Left forelimb (tissue), 1 donor: Measurements from ENCODE around the gene SIAH2.
"Not testable (repeated sequence)": the region's sequence is repeated elsewhere in the genome, so short reads cannot be mapped to it uniquely, and the experiment has no call there.

Experiments
- DNase-seq: peaks from one replicate; pipeline ENCODE4 v3.0.0-alpha.2; 2018; ENCODE audit warnings: low spot score

The SIAH2 gene, protein sequence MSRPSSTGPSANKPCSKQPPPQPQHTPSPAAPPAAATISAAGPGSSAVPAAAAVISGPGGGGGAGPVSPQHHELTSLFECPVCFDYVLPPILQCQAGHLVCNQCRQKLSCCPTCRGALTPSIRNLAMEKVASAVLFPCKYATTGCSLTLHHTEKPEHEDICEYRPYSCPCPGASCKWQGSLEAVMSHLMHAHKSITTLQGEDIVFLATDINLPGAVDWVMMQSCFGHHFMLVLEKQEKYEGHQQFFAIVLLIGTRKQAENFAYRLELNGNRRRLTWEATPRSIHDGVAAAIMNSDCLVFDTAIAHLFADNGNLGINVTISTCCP

GRCh38 chr3:150763122-150763840 is at the start of gene SIAH2:
SIAH2 (minus strand) TSS chr3:150763169; CDS start chr3:150762849, 320 bp downstream.
- DNase-seq = peak; percentile 94

- DNase-seq = no peak
These were observed 49.0 kb upstream of the SIAH2 start for GRCh38 chr3:150811984-150812383.

DNA sequence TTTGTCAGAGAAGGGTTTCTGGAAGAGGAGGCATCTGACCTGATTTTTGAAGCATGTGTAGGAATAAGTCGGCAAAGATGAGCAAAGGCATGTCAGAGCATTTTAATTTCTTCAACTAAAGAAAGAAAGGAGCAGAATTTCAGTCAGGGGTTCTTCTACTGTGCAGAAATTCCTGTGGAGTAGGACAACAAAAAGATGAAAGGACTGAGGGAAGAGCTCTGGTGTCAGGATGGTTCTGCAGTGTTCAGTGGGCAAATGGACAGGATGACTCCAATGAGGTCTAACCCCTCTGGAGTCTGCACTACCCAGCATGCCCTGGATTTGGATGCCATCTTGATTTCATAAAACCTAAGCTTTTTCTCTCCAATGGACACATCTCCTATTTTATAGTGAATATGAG is 47.7 kb upstream of the SIAH2 start:
- DNase-seq = no peak

DNA sequence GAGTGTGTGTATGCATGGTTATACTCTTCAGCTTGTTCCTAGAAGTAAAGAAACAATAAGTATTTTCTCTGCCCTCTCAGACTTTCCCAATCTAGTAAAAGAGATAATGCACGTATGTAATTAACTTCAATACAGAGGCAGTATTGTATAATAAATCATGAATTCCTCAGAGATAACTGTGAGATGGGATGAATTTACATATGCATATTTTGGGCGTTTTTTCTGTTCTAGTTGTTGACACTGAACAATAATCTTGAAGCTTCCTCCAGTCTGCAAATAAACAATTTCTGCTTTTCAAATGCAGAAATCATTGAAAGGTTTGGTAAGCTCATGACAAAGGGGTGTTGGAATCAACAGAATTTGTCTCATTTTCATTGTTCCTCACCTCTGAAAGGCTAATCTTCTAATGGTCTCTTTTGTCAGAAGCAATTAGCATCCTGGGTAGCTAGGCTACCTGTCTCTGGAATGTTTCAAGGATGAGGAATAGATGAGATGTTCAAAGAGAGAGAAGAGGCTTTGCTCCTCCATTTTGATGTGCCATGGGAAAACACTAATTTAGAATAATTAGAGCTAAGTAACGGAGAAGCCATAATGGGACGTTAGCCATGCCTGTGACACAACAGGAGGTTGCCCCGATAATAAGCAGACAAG is 43.3 kb upstream of the SIAH2 start:
- DNase-seq = no peak

GRCh38 chr3:150805354-150805753 is 42.4 kb upstream of the SIAH2 start:
- no peak for DNase-seq

DNA sequence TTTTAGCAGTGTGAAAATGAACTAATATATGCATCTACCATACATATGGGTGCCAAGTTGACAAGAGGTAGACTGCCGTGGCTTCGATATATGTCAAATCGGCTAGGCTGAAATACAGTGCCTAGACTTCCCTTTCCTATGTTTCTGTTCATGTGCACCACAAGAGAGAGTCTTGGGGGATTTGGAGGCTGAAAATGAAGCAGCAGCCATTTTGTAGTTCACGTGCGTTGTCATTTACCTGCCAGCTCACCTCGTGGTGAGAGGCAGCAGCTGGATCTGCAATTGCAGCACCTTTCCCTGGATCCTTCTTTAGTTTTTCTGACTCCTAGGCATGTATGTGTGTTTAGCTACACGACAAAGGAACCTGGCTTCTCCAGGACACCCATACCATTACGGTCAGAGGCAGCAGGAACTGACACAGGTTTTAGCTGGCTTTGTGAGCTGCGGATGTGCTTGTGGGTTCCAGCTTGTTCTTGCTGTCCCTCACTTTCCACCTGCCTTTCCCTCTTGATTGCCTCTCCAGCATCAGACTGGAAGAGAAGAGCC is 40.5 kb upstream of the SIAH2 start:
- DNase-seq = no peak

GRCh38 chr3:150800722-150801121 is 37.8 kb upstream of the SIAH2 start:
- no peak for DNase-seq

GRCh38 chr3:150798122-150798618 is 35.2 kb upstream of the SIAH2 start:
- no peak for DNase-seq

DNA sequence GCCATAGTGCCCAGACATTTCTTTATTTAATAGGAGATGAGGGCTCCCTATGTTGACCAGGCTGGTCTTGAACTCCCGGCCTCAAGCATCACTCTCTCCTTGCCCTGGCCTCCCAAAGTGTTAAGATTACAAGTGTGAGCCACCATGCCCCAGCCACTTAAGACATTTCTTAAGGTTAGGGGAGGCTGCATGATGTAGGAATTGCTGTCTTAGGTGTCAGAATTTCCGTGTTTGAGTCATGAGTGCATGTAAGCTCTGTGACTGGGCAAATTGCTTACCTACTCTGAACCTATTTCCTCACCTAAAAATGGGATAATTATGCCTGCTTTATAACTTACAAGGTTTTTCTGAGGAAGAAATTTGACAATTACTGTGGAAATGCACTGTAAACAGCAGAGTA is 34.2 kb upstream of the SIAH2 start:
- no peak for DNase-seq

DNA sequence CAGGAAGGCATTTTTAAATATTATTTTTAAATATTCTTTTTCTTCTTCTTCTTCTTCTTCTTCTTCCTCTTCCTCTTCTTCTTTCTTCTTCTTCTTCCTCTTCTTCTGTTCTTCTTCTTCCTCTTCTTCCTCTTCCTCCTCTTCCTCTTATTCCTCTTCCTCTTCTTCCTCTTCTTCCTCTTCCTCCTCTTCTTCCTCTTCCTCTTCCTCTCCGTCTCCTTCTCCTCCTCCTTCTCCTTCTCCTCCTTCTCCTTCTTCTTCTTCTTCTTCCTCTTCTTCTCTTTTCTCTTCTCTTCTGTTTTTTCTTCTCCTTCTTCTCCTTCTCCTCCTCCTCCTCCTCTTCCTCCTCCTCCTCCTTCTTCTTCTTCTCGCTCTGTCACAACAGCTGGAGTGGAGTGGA is 33.6 kb upstream of the SIAH2 start:
- not testable (repeated sequence) for DNase-seq

DNA sequence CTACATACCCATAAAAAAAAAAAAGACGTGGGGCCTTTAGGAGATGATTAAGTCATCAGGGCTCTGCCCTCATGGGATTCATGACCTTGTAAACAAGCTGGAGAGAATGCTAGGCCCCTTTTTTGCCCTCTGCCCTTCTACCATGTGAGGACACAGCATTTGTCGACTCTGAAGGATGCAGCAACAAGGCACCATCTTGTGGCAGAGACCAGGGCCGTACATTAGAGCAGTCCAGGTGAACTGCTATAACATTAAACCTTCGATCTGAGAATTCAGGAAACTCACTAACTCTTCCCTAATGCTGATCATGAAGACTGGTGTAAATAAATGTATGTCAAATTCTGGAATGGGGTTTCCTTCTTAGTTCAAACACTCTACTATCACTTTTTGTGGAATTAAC is 30.7 kb upstream of the SIAH2 start:
- DNase-seq = no peak

DNA sequence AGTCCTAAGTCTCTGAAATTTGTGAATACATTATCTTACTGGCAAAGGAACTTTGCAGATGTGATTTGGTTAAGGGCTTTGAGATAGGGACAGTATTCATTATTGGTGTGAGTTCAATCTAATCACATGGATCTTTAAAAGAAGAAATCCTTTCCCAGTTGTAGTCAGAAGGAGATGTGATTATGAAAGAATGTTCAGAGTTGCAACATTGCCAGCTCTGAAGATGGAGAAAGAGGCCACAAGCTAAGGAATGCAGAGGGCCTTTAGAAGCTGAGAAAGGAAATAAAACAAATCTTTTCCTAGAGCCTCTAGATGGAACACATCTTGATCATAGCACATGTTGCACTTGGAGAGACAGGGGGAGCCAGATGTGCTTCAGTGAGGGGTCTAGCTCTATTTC is 27.7 kb upstream of the SIAH2 start:
- DNase-seq = no peak

DNA sequence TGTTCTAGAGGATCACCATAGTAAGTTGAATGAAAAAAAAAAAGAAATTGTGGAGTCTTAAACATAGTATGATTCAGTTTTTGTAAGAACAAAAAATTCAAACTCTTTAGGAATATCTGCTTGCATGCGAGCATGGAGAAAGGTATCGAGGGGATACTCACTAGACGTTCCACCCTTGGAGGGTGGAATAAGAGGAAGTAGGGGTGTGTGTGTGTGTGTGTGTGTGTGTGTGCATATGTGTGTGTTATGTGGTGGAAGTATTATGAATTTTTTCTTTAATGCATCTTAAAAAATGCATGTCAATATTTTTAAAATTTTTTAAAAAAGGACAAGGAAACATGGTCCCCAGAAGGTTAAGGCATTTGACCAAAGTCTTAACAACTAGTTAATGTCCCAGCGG is 26.5 kb upstream of the SIAH2 start:
- DNase-seq = no peak

- peak; percentile 83 for DNase-seq
These were observed 24.9 kb upstream of the SIAH2 start for GRCh38 chr3:150787741-150788370.

DNA sequence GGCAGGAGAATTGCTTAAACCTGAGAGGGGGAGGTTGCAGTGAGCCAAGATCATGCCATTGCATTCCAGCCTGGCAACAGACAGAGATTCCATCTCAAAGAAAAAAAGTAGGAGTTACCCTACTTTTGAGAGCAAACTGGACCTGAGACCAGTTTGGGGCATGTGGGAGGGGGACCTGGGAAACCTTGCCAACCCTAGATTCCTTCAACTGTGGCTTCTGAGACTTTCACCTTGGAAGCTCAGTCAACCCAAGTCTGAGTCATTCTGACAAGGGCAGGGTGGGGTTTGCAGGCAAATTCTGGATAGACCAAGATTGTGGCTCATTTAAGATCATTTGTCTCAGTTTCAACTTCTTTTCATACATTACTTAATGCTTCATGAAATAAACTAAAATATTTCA is 23.8 kb upstream of the SIAH2 start:
- DNase-seq = no peak

DNA sequence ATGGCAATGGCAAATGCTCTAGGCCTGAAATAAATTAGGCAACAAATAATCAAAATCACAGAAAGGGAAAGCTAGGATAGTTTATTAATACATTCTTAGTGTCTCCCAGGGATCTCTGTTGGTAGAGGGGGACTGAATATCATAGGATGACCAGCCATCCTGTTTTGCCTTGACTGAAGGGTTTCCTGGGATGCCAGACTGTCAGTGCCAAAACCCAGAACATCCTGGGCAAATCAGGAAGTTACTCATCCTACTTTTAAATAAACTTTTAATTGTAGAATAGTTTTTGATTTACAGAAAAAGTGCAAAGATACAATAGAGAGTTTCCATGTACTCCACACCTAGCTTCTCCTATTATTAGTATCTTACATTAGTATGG is 21.8 kb upstream of the SIAH2 start:
- no peak for DNase-seq

DNA sequence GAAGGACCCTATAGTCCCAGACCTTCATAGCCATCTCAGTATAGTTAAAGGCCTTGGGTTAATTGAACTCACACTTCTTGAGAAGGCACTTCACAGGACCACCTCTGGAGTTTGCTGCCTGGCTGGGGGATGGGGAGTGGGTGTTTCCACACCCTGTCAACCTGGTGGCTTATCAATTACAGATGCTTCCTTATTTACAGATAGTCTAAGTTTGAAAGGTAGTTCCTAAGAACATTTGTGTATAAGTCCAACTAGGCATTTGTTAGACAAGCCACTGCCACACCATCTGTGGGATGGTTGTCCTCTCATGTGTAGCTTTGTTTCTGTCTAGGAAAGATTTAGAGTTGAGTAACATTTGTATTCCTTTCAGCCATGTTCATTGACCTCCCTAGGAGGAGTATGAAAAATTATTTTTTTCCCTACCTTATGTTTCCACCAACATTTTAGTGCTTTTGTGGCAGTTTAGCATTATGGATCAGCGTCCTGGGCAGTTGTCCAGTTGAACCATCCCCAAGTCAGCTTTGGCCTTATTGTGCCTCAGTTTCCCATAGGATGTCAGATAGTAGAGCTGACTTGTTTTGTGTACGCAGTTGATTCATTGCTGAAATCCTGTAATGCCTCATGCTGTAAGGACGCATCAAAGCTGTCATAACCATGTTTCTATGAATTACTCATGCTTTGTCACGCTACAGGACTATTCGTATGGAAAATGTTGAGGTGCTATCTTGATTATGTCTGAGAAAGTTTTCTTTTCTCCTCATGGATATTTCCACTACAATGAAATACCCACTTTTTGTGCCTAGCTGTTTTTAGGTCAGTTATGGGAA is 21.2 kb upstream of the SIAH2 start:
- no peak for DNase-seq

DNA sequence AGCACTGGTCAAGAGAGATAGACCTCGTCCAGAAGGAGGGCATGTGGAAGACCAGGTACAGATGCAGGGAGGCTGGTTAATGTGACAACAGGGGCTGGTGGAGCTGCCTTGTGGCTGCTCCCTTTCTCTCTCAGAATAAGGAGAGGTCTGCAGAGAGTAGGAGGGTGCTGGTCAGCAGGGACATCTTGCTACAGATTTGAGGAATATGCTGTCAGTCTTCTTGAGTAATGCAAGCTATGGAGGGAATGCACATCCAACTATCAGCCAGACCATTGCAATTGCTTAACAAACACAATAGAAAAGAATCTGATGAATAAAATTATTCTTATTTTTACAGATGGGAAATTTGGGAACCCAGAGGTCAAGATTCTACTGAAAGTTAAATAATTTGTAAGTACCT is 20.3 kb upstream of the SIAH2 start:
- DNase-seq = no peak

DNA sequence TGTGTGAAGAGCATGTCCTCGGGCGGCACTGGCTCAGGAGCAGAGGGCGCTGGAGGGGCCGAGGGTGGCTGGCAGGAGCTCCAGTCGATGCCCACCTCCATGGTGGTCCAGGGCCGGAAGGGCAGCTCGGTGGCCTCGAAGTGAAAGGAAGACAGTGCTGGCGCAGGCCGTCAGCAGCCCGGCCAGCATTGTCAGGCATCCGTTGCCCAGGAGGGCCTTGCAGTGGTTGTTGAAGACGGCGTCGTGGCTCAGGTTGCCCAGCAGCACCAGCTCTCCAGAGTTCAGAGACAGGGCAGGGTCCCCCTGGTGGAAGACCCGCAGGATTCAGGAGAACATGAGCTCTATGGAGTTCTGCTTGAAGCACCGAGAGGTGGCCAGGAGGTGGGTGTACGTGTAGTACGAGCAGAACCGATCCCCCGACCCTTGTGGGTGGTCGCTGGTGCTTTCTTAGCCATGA is 16.5 kb upstream of the SIAH2 start:
- no peak for DNase-seq

- DNase-seq = no peak
These were observed 15.9 kb upstream of the SIAH2 start for GRCh38 chr3:150778793-150779401.
